ENCODE data around the gene CRKL. TPM values are rescaled to one million over a fixed set of nuclear protein-coding genes. Genes with fewer than 3 reads are reported as not detected.

The CRKL gene
- total RNA-seq, 1 donor from 2014 or later, result 53.6 TPM

GRCh38 chr22:20973634-20974286, 56.6 kb downstream of the CRKL start:
- no peak for DNase-seq (ENCODE audit: low read depth)
- no peak for TF ChIP-seq CTCF (conservative IDR thresholded peaks at IDR 0.05; ENCODE audit: low read depth, low read length)
- H3K4me3 ChIP-seq (ENCODE audit: low read depth, low read length), result no peak overlapping the region

GRCh38 chr22:20974336-20974955, 57.2 kb downstream of the CRKL start:
- DNase-seq (ENCODE audit: low read depth), result no peak
- TF ChIP-seq CTCF (conservative IDR thresholded peaks at IDR 0.05; ENCODE audit: low read depth, low read length), result no peak
- no peak overlapping the region for H3K4me3 ChIP-seq (ENCODE audit: low read depth, low read length)

- no peak for DNase-seq (ENCODE audit: low read depth)
- H3K4me3 ChIP-seq (ENCODE audit: low read depth, low read length), result no peak overlapping the region
- TF ChIP-seq CTCF (conservative IDR thresholded peaks at IDR 0.05; ENCODE audit: low read depth, low read length), result no peak
Observed at GRCh38 chr22:20975541-20976290, 58.5 kb downstream of the CRKL start.

GRCh38 chr22:20976291-20976877, 59.2 kb downstream of the CRKL start:
- DNase-seq (ENCODE audit: low read depth), result no peak
- no peak for TF ChIP-seq CTCF (conservative IDR thresholded peaks at IDR 0.05; ENCODE audit: low read depth, low read length)
- no peak overlapping the region for H3K4me3 ChIP-seq (ENCODE audit: low read depth, low read length)

- DNase-seq (ENCODE audit: low read depth), result no peak
- no peak for TF ChIP-seq CTCF (conservative IDR thresholded peaks at IDR 0.05; ENCODE audit: low read depth, low read length)
- H3K4me3 ChIP-seq (ENCODE audit: low read depth, low read length), result no peak overlapping the region
Observed at GRCh38 chr22:20977019-20977418, 59.8 kb downstream of the CRKL start.

GRCh38 chr22:20977516-20978170, 60.4 kb downstream of the CRKL start:
- TF ChIP-seq CTCF (conservative IDR thresholded peaks at IDR 0.05; ENCODE audit: low read depth, low read length), result no peak
- no peak for DNase-seq (ENCODE audit: low read depth)
- no peak overlapping the region for H3K4me3 ChIP-seq (ENCODE audit: low read depth, low read length)

Measured in epithelial cell of proximal tubule (primary cell).